K562 (cell line): ENCODE results near the gene NUP160.
"Not testable (repeated sequence)": the region's sequence is repeated elsewhere in the genome, so short reads cannot be mapped to it uniquely, and the experiment has no call there.

ENCODE experiments used
- ELK1 ChIP-seq: sonication (generic); formaldehyde crosslinking; IDR thresholded peaks from 2 replicates; pipeline ENCODE4 v1.8.1; 2022; ENCODE audit warnings: missing genetic modification reagents
- EP300 ChIP-seq: IDR thresholded peaks from 2 replicates; pipeline ENCODE4 v1.6.1; 2012; ENCODE audit warnings: low read length, improper control_type of control experiment
- EZH2 ChIP-seq: IDR thresholded peaks from 2 replicates; pipeline ENCODE4 v1.6.1; 2012; ENCODE audit warnings: low read depth, mild to moderate bottlenecking, inconsistent platforms, low read length, borderline replicate concordance
- NR2F6 ChIP-seq: fragments of 450-650 bp; formaldehyde crosslinking; IDR thresholded peaks from 2 replicates; pipeline ENCODE4 v1.4.0; 2020; ENCODE audit warnings: mild to moderate bottlenecking
- PTTG1 ChIP-seq: fragments of 450-650 bp; IDR thresholded peaks from 2 replicates; pipeline ENCODE4 v1.6.1; 2016; ENCODE audit warnings: low read depth, mild to moderate bottlenecking, missing genetic modification characterization, missing compliant biosample characterization
- ZHX1 ChIP-seq: fragments of 150-350 bp; conservative IDR thresholded peaks from 2 replicates; pipeline ENCODE4 v1.6.1; 2014; ENCODE audit warnings: low read length
- ZNF146 ChIP-seq: IDR thresholded peaks from one replicate; pipeline ENCODE4 v1.6.1; 2018; ENCODE audit warnings: missing compliant biosample characterization; ENCODE audit not compliant: unreplicated experiment
- ZNF354B ChIP-seq: fragments of 250-450 bp; sonication (Bioruptor Pico); IDR thresholded peaks from 2 replicates; pipeline ENCODE4 v1.4.0; 2020
- ZNF655 ChIP-seq: fragments of 250-450 bp; sonication (Bioruptor Pico); IDR thresholded peaks from 2 replicates; pipeline ENCODE4 v1.5.0; 2021

- not testable (repeated sequence) for TF ChIP-seq NR2F6 (CRISPR knock-in tag); EZH2; PTTG1 (tag); ELK1 (CRISPR knock-in tag); EP300; ZNF146; ZNF354B (CRISPR knock-in tag); ZNF655 (CRISPR knock-in tag); ZHX1
Observed at GRCh38 chr11:47892546-47893276, 44.6 kb upstream of the NUP160 start.
